ENCODE data around the gene ABCB1.
"Not testable (repeated sequence)": the region's sequence is repeated elsewhere in the genome, so short reads cannot be mapped to it uniquely, and the experiment has no call there.

The ABCB1 gene

DNA sequence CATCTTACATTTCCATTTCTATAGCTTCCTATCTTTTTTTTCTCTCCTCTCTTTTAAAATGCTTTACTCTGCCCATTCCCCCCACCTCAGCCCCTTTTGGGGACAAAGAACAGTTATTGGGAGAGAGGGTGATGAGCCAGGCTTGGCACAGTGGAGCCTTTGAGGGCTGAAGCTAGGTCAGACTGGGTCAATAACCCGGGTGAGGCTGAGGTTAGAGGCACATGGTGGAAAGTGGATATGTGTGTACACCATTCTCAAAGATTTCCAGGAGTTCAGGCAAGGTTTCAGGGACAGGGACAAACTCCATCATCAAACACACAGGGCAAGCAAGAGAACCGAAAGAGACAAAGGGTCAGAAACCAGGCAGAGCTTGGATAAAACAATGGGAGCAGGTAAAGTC, 136.7 kb downstream of the ABCB1 start:
- no peak for TF ChIP-seq CTCF (IDR thresholded peaks at IDR 0.05)
- no peak for DNase-seq
- peak overlapping the region; percentile 74 for H3K27ac Mint-ChIP-seq
- peaks cover 46% of the 10 kb centered on the region for H3K9me3 Mint-ChIP-seq
- H3K36me3 Mint-ChIP-seq (ENCODE audit: low read depth) = peaks cover 74% of the 10 kb centered on the region
- H3K4me3 Mint-ChIP-seq = peak overlapping the region; percentile 3
- no peaks in the 10 kb centered on the region for H3K27me3 Mint-ChIP-seq (ENCODE audit: low read depth, poor library complexity)
- H3K4me1 Mint-ChIP-seq = peaks cover 28% of the 10 kb centered on the region

DNA sequence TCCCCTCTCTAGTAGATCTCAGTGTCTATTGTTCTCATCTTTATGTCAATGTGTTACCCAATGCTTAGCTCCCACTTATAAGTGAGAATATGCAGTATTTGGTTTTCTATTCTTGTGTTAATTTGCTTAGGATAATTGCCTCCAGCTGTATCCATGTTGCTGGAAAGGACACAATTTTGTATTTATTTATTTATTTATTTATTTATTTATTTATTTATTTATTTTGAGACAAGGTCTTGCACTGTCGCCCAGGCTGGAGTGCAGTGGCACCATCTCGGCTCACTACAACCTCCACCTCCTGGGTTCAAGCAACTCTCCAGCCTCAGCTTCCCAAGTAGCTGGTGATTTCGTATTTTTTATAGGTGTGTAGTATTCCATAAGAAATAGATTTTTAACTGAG, 140.2 kb downstream of the ABCB1 start:
- H3K36me3 Mint-ChIP-seq (ENCODE audit: low read depth) = peaks cover 48% of the 10 kb centered on the region
- H3K27ac Mint-ChIP-seq; DNase-seq; H3K27me3 Mint-ChIP-seq (ENCODE audit: low read depth, poor library complexity); H3K4me3 Mint-ChIP-seq: not testable (repeated sequence)
- H3K9me3 Mint-ChIP-seq = peaks cover 12% of the 10 kb centered on the region
- H3K4me1 Mint-ChIP-seq = peaks cover 54% of the 10 kb centered on the region

DNA sequence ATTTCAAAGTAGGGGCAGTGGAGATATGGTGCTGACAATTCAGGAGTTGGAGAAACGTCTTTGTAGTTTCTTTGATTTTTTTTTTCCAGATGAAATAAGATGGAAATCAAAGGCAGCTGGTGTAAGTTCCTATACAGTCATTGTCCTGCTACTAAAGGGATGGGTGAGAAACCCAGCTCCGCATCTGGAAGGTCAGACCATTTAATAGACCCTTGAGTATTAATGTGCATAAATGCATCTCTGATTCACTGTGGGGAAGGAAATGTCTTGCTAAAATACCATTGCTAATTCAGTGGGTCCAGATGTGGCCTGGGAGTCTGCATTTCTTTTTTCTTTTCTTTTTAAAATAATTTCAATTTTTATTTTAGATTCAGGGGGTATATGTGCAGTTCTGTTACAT, 140.7 kb downstream of the ABCB1 start:
- H3K4me3 Mint-ChIP-seq = no peak overlapping the region
- peaks cover 7% of the 10 kb centered on the region for H3K9me3 Mint-ChIP-seq
- H3K36me3 Mint-ChIP-seq (ENCODE audit: low read depth) = peaks cover 43% of the 10 kb centered on the region
- no peak for DNase-seq
- H3K4me1 Mint-ChIP-seq = peaks cover 54% of the 10 kb centered on the region
- H3K27me3 Mint-ChIP-seq (ENCODE audit: low read depth, poor library complexity) = no peaks in the 10 kb centered on the region
- no peak for TF ChIP-seq CTCF (IDR thresholded peaks at IDR 0.05)
- no peak overlapping the region for H3K27ac Mint-ChIP-seq

- Mint-ChIP-seq H3K27ac (peak overlapping the region; percentile 10), H3K4me1 (peaks cover 44% of the 10 kb centered on the region), H3K36me3 (ENCODE audit: low read depth) (peaks cover 32% of the 10 kb centered on the region), H3K4me3 (no peak overlapping the region), H3K9me3 (no peaks in the 10 kb centered on the region), H3K27me3 (ENCODE audit: low read depth, poor library complexity) (no peaks in the 10 kb centered on the region)
- no peak for DNase-seq
- TF ChIP-seq CTCF (IDR thresholded peaks at IDR 0.05) = no peak
These were observed 142.5 kb downstream of the ABCB1 start for GRCh38 chr7:87458148-87458547.

- TF ChIP-seq CTCF (IDR thresholded peaks at IDR 0.05) = no peak
- DNase-seq = no peak
- Mint-ChIP-seq H3K9me3 (no peaks in the 10 kb centered on the region), H3K4me1 (peaks cover 43% of the 10 kb centered on the region), H3K36me3 (ENCODE audit: low read depth) (peaks cover 33% of the 10 kb centered on the region), H3K4me3 (peak overlapping the region; percentile 8), H3K27ac (peak overlapping the region; percentile 94), H3K27me3 (ENCODE audit: low read depth, poor library complexity) (no peaks in the 10 kb centered on the region)
These were observed 144.4 kb downstream of the ABCB1 start for GRCh38 chr7:87456247-87456646.

All from nephron progenitor cell (in vitro differentiated cells).